Liver (tissue), 9 donors: Measurements from ENCODE around the gene ARHGAP32. TPM values are rescaled to one million over a fixed set of nuclear protein-coding genes. Genes with fewer than 3 reads are reported as not detected.

Experiments
- DNase-seq: peaks from one replicate; pipeline ENCODE4 v3.0.0-alpha.2; 2017; ENCODE audit warnings: low spot score
- H3K27ac ChIP-seq, 2 donors: one replicate each; pipeline ENCODE4 v1.7.0; 2013; ENCODE audit warnings: inconsistent platforms in 2 of 2, low read length in 2 of 2, control low read depth in 1 of 2, low read depth in 1 of 2, mild to moderate bottlenecking in 1 of 2
- H3K27me3 ChIP-seq, 4 donors: one replicate each; pipeline versions ENCODE4 v1.6.1 to v1.7.0; 2013; ENCODE audit warnings: low read length in 3 of 4, inconsistent platforms in 1 of 4, mild to moderate bottlenecking in 1 of 4, moderate library complexity in 1 of 4; ENCODE audit not compliant: control insufficient read depth in 4 of 4, insufficient read depth in 4 of 4
- H3K36me3 ChIP-seq, 4 donors: one replicate each; pipeline versions ENCODE4 v1.6.1 to v1.7.0; 2013; ENCODE audit warnings: low read length in 3 of 4, mild to moderate bottlenecking in 3 of 4, low read depth in 1 of 4, moderate library complexity in 1 of 4; ENCODE audit not compliant: control insufficient read depth in 4 of 4, insufficient read depth in 3 of 4
- H3K4me1 ChIP-seq, 4 donors: one replicate each; pipeline versions ENCODE4 v1.6.1 to v1.7.0; 2013; ENCODE audit warnings: low read length in 3 of 4, mild to moderate bottlenecking in 3 of 4, moderate library complexity in 1 of 4; ENCODE audit not compliant: control insufficient read depth in 4 of 4, insufficient read depth in 4 of 4
- H3K4me3 ChIP-seq, 3 donors: one replicate each; pipeline versions ENCODE4 v1.6.1 to v1.7.0; 2013; ENCODE audit warnings: low read length in 3 of 3, control low read depth in 1 of 3, low read depth in 1 of 3, mild to moderate bottlenecking in 1 of 3
- H3K9ac ChIP-seq, 2 donors: one replicate each; pipeline ENCODE4 v1.7.0; 2013; ENCODE audit warnings: low read length in 2 of 2, mild to moderate bottlenecking in 2 of 2, moderate library complexity in 2 of 2, control low read depth in 1 of 2, low read depth in 1 of 2
- H3K9me3 ChIP-seq, 4 donors: one replicate each; pipeline versions ENCODE4 v1.6.1 to v1.7.0; 2013; ENCODE audit warnings: low read length in 3 of 4; ENCODE audit not compliant: control insufficient read depth in 4 of 4
- ATF3 ChIP-seq: IDR thresholded peaks from 2 replicates; pipeline ENCODE4 v1.6.1; 2016; ENCODE audit warnings: antibody characterized with exemption
- CTCF ChIP-seq: fragments of 150-350 bp; IDR thresholded peaks from 2 replicates; pipeline ENCODE4 v1.5.1; 2017; ENCODE audit warnings: improper control_type of control experiment, low read depth, low read length; ENCODE audit not compliant: missing input control
- EGR1 ChIP-seq, 2 donors: IDR thresholded peaks; 2 replicates each; pipeline ENCODE4 v1.6.1; 2016 to 2018; ENCODE audit warnings: antibody characterized with exemption in 2 of 2, low read depth in 2 of 2
- FOXA1 ChIP-seq: IDR thresholded peaks from 2 replicates; pipeline ENCODE4 v1.6.1; 2016; ENCODE audit warnings: antibody characterized with exemption
- FOXA2 ChIP-seq: IDR thresholded peaks from 2 replicates; pipeline ENCODE4 v1.6.1; 2016; ENCODE audit warnings: antibody characterized with exemption
- GABPA ChIP-seq, 2 donors: IDR thresholded peaks in 1 of 2; conservative IDR thresholded peaks in 1 of 2; 2 replicates each; pipeline ENCODE4 v1.6.1; 2016; ENCODE audit warnings: antibody characterized with exemption in 2 of 2, mild to moderate bottlenecking in 1 of 2, moderate library complexity in 1 of 2
- HNF4A ChIP-seq, 2 donors: conservative IDR thresholded peaks; 2 replicates each; pipeline ENCODE4 v1.6.1; 2016; ENCODE audit warnings: antibody characterized with exemption in 2 of 2, mild to moderate bottlenecking in 2 of 2
- HNF4G ChIP-seq: IDR thresholded peaks from 2 replicates; pipeline ENCODE4 v1.6.1; 2016; ENCODE audit warnings: antibody characterized with exemption
- JUND ChIP-seq, 2 donors: IDR thresholded peaks; 2 replicates each; pipeline ENCODE4 v1.6.1; 2016; ENCODE audit warnings: antibody characterized with exemption in 2 of 2
- MAX ChIP-seq: IDR thresholded peaks from 2 replicates; pipeline ENCODE4 v1.6.1; 2016; ENCODE audit warnings: antibody characterized with exemption
- NR2F2 ChIP-seq: IDR thresholded peaks from 2 replicates; pipeline ENCODE4 v1.6.1; 2016; ENCODE audit warnings: antibody characterized with exemption
- RAD21 ChIP-seq, 2 donors: IDR thresholded peaks; 2 replicates each; pipeline ENCODE4 v1.6.1; 2016; ENCODE audit warnings: antibody characterized with exemption in 2 of 2, mild to moderate bottlenecking in 2 of 2
- REST ChIP-seq: IDR thresholded peaks from 2 replicates; pipeline ENCODE4 v1.6.1; 2016; ENCODE audit warnings: antibody characterized with exemption, mild to moderate bottlenecking
- RXRA ChIP-seq, 2 donors: IDR thresholded peaks; 2 replicates each; pipeline ENCODE4 v1.6.1; 2017 to 2018; ENCODE audit warnings: antibody characterized with exemption in 2 of 2, mild to moderate bottlenecking in 1 of 2
- SP1 ChIP-seq: IDR thresholded peaks from 2 replicates; pipeline ENCODE4 v1.6.1; 2018; ENCODE audit warnings: antibody characterized with exemption, mild to moderate bottlenecking
- TAF1 ChIP-seq: conservative IDR thresholded peaks from 2 replicates; pipeline ENCODE4 v1.6.1; 2016; ENCODE audit warnings: antibody characterized with exemption, mild to moderate bottlenecking
- YY1 ChIP-seq: IDR thresholded peaks from 2 replicates; pipeline ENCODE4 v1.6.1; 2016; ENCODE audit warnings: antibody characterized with exemption, mild to moderate bottlenecking
- ZBTB33 ChIP-seq: IDR thresholded peaks from 2 replicates; pipeline ENCODE4 v1.6.1; 2016; ENCODE audit warnings: antibody characterized with exemption
- WGBS: extraction: QIAGEN DNeasy Blood & Tissue Kit; methylation state at CpG from one replicate; pipeline ENCODE4 v1.1.7; 2013; 5-methylcytosine and 5-hydroxymethylcytosine counted together
- polyA plus RNA-seq, 2 donors: library from polyadenylated mRNA; stranded (reverse) in 1 of 2; unstranded in 1 of 2; fragments of 200-250 nt in 1 of 2; fragments of >200 nt in 1 of 2; fragmentation: Nextera tagmentation in 1 of 2; extraction: Ambion mirVana in 1 of 2; gene quantifications; one replicate each; pipeline versions ENCODE4 v1.2.1 to v1.2.3, GENCODE V29; 2013 to 2015
- total RNA-seq, 2 donors: library from RNA; depleted of rRNA; stranded (reverse); fragments of >200 nt; gene quantifications; one replicate each; pipeline ENCODE4 v1.2.3, GENCODE V29; 2014
- donor health status: healthy.
- donor health status: healthy.
- donor health status: healthy.
- donor health status: healthy.
- donor health status: healthy.

ARHGAP32 gene
- total and polyA plus RNA-seq, 4 donors = 1.8 to 13.1 (median 2.6) TPM

- no peak for TF ChIP-seq MAX
- TF ChIP-seq YY1 = no peak
- no peak for TF ChIP-seq SP1
- TF ChIP-seq FOXA1 = no peak
- TF ChIP-seq NR2F2 = no peak
- TF ChIP-seq JUND (IDR thresholded peaks at IDR 0.05) = no peak
- TF ChIP-seq EGR1 (IDR thresholded peaks at IDR 0.05; ENCODE audit: low read depth in 2 of 2) = no peak
- TF ChIP-seq FOXA2 = no peak
- TF ChIP-seq REST = no peak
- TF ChIP-seq HNF4G = no peak
- TF ChIP-seq TAF1 = no peak
- no peak for TF ChIP-seq RAD21 (IDR thresholded peaks at IDR 0.05)
- TF ChIP-seq HNF4A (conservative IDR thresholded peaks at IDR 0.05) = no peak
- TF ChIP-seq GABPA (IDR thresholded peaks at IDR 0.05 in 1 of 2, conservative IDR thresholded peaks at IDR 0.05 in 1 of 2) = no peak
- no peak for TF ChIP-seq CTCF
- TF ChIP-seq ZBTB33 = no peak
- no peak for TF ChIP-seq RXRA (IDR thresholded peaks at IDR 0.05)
- no peak for TF ChIP-seq ATF3
- Histone ChIP-seq H3K27ac (no peak overlapping the region), H3K4me1 (no peaks in the 10 kb centered on the region), H3K27me3 (no peaks in the 10 kb centered on the region), H3K9ac (no peak overlapping the region), H3K36me3 (peaks cover 0 to 4% (median 0%) of the 10 kb centered on the region in 4 donors), H3K4me3 (no peak overlapping the region), H3K9me3 (peaks cover 0 to 9% (median under 1%) of the 10 kb centered on the region in 4 donors)
- no peak for DNase-seq
- 100% methylated on average over 1 of the region's 1 CpG for WGBS
These were observed 85.3 kb downstream of the ARHGAP32 start for GRCh38 chr11:129106788-129107187.
